Neural cell (in vitro differentiated cells): Measurements from ENCODE around the gene MAPK9. TPM values are rescaled to one million over a fixed set of nuclear protein-coding genes. Genes with fewer than 3 reads are reported as not detected.

ENCODE experiments used
- H2AFZ ChIP-seq: fragments of 200-600, 300-800 bp; sonication (generic), shearing (Covaris generic); 2 replicates; pipeline ENCODE4 v1.6.0; 2014; ENCODE audit warnings: low read depth, mild to moderate bottlenecking, antibody characterized with exemption, low read length, moderate library complexity
- H3F3A ChIP-seq: fragments of 200-600 bp; shearing (Covaris generic); 2 replicates; pipeline ENCODE4 v1.6.1; 2016; ENCODE audit warnings: mild to moderate bottlenecking, moderate library complexity, mixed read lengths, antibody characterized with exemption, low read length; ENCODE audit not compliant: insufficient read depth, poor library complexity, severe bottlenecking
- H3K27ac ChIP-seq: fragments of 200-600, 300-800 bp; sonication (generic), shearing (Covaris generic); 2 replicates; pipeline ENCODE4 v1.5.1; 2014; ENCODE audit warnings: mild to moderate bottlenecking, low read length, moderate library complexity
- H3K27me3 ChIP-seq: fragments of 300-800, 200-600 bp; sonication (generic), shearing (Covaris generic); 2 replicates; pipeline ENCODE4 v1.6.0; 2014; ENCODE audit warnings: mild to moderate bottlenecking, low read depth, low read length, moderate library complexity; ENCODE audit not compliant: insufficient read depth
- H3K36me3 ChIP-seq: fragments of 300-800, 200-600 bp; sonication (generic), shearing (Covaris generic); 2 replicates; pipeline ENCODE4 v1.5.1; 2014; ENCODE audit warnings: mild to moderate bottlenecking, antibody characterized with exemption, low read length, moderate library complexity; ENCODE audit not compliant: insufficient read depth
- H3K4me2 ChIP-seq: fragments of 300-800, 200-600 bp; sonication (generic), shearing (Covaris generic); 2 replicates; pipeline ENCODE4 v1.6.0; 2014; ENCODE audit warnings: mild to moderate bottlenecking, low read length
- H3K4me3 ChIP-seq: fragments of 300-800, 200-600 bp; sonication (generic), shearing (Covaris generic); 2 replicates; pipeline ENCODE4 v1.5.1; 2014; ENCODE audit warnings: mild to moderate bottlenecking, low read length, moderate library complexity
- H3K79me2 ChIP-seq: fragments of 200-600 bp; shearing (Covaris generic); replicated peaks from 2 replicates; pipeline ENCODE4 v1.6.0; 2014; ENCODE audit warnings: mild to moderate bottlenecking, low read length, moderate library complexity; ENCODE audit not compliant: insufficient read depth
- H3K9ac ChIP-seq: fragments of 300-800, 200-600 bp; sonication (generic), shearing (Covaris generic); 2 replicates; pipeline ENCODE4 v1.6.1; 2016; ENCODE audit warnings: mild to moderate bottlenecking, low read length, mixed read lengths
- H3K9me2 ChIP-seq: fragments of 200-600 bp; shearing (Covaris generic); 2 replicates; pipeline ENCODE4 v1.6.1; 2016; ENCODE audit warnings: mild to moderate bottlenecking, low read length, mixed read lengths; ENCODE audit not compliant: insufficient read depth
- H3K9me3 ChIP-seq: fragments of 200-600, 300-800 bp; sonication (generic), shearing (Covaris generic); 2 replicates; pipeline ENCODE4 v1.6.1; 2016; ENCODE audit warnings: mild to moderate bottlenecking, mixed run types, low read length, moderate library complexity, mixed read lengths
- H4K20me1 ChIP-seq: fragments of 200-600 bp; shearing (Covaris generic); 2 replicates; pipeline ENCODE4 v1.6.1; 2016; ENCODE audit warnings: mild to moderate bottlenecking, mixed run types; ENCODE audit not compliant: insufficient read depth
- EP300 ChIP-seq: fragments of 450-650 bp; conservative IDR thresholded peaks from 2 replicates; pipeline ENCODE4 v1.6.1; 2014; ENCODE audit warnings: antibody characterized with exemption, mild to moderate bottlenecking, moderate library complexity; ENCODE audit not compliant: poor library complexity, severe bottlenecking
- EZH2 ChIP-seq: fragments of 200-600, 300-800 bp; shearing (Covaris generic), sonication (generic); IDR thresholded peaks from 2 replicates; pipeline ENCODE4 v1.6.1; 2014; ENCODE audit warnings: antibody characterized with exemption, low read length, borderline replicate concordance, mild to moderate bottlenecking; ENCODE audit not compliant: insufficient read depth, poor library complexity, severe bottlenecking
- MXI1 ChIP-seq: fragments of 450-650 bp; conservative IDR thresholded peaks from 2 replicates; pipeline ENCODE4 v1.6.1; 2014; ENCODE audit warnings: antibody characterized with exemption, mild to moderate bottlenecking; ENCODE audit not compliant: poor library complexity, severe bottlenecking
- POLR2AphosphoS5 ChIP-seq: IDR thresholded peaks from 2 replicates; pipeline ENCODE4 v1.6.1; 2012
- RAD21 ChIP-seq: fragments of 450-650 bp; conservative IDR thresholded peaks from 2 replicates; pipeline ENCODE4 v1.6.1; 2014; ENCODE audit warnings: antibody characterized with exemption, mild to moderate bottlenecking, moderate library complexity
- SMC3 ChIP-seq: fragments of 450-650 bp; conservative IDR thresholded peaks from 2 replicates; pipeline ENCODE4 v1.6.1; 2014; ENCODE audit warnings: antibody characterized with exemption, mild to moderate bottlenecking, moderate library complexity; ENCODE audit not compliant: poor library complexity
- TAF1 ChIP-seq: IDR thresholded peaks from 2 replicates; pipeline ENCODE4 v1.6.1; 2012; ENCODE audit warnings: low read depth
- polyA plus RNA-seq: library from polyadenylated mRNA; depleted of rRNA; stranded (reverse); fragments of >200 nt; gene quantifications from 2 replicates; pipeline ENCODE4 v1.2.3, GENCODE V29; 2014
- TF ChIP-seq, protein P1 (sequence below): fragments of 450-650 bp; IDR thresholded peaks from 2 replicates; pipeline ENCODE4 v1.5.1; 2014; ENCODE audit warnings: antibody characterized with exemption, mild to moderate bottlenecking, moderate library complexity; ENCODE audit not compliant: poor library complexity, severe bottlenecking
- TF ChIP-seq, protein P2 (sequence below): IDR thresholded peaks from 2 replicates; pipeline ENCODE4 v1.6.1; 2012; ENCODE audit warnings: borderline replicate concordance

The MAPK9 gene
- polyA plus RNA-seq, 1 donor from 2014 or later, result 73.9 TPM

DNA sequence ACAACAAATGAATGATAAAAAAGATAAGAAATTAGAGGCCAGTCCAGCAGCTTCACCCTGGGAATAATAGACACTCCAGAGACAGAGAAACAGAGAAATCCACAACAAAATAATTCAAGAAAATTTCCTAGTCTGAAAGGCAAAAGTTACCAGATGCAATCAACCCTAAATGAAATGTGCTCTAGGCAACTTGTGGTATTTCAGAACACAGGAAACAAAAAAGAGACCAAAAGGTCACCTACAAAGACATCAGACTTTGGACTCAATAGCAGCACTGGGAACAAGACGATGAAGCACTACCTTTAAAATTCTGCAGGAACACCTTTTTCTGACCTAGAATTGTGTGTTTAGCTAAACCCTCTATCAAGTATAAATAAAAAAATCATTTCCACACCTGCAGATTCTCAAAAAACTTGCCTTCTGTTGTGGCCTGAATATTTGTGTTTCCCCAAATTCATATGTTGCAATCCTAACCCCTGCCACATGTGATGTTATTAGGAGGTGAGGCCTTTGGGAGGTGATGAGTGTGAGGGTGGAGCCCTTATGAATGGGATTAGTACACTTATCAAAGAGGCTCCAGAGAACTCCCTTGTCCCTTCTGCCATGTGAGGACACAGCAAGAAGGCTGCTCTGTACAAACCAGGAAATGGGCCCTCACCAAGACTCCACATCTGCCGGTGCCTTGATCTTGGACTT lies 5.9 kb upstream of the MAPK9 start:
- Histone ChIP-seq H3K9ac (no peak overlapping the region), H3K9me2 (no peaks in the 10 kb centered on the region), H3K9me3 (no peaks in the 10 kb centered on the region), H2AFZ (no peak overlapping the region), H3K27me3 (no peaks in the 10 kb centered on the region), H4K20me1 (no peaks in the 10 kb centered on the region), H3F3A (no peaks in the 10 kb centered on the region), H3K36me3 (no peaks in the 10 kb centered on the region), H3K79me2 (no peaks in the 10 kb centered on the region), H3K4me3 (no peak overlapping the region), H3K4me2 (no peak overlapping the region), H3K27ac (no peak overlapping the region)
- no peak for TF ChIP-seq EZH2
- no peak for TF ChIP-seq SMC3
- TF ChIP-seq EP300, result no peak
- no peak for TF ChIP-seq POLR2AphosphoS5
- no peak for TF ChIP-seq MXI1
- TF ChIP-seq, protein P1, sequence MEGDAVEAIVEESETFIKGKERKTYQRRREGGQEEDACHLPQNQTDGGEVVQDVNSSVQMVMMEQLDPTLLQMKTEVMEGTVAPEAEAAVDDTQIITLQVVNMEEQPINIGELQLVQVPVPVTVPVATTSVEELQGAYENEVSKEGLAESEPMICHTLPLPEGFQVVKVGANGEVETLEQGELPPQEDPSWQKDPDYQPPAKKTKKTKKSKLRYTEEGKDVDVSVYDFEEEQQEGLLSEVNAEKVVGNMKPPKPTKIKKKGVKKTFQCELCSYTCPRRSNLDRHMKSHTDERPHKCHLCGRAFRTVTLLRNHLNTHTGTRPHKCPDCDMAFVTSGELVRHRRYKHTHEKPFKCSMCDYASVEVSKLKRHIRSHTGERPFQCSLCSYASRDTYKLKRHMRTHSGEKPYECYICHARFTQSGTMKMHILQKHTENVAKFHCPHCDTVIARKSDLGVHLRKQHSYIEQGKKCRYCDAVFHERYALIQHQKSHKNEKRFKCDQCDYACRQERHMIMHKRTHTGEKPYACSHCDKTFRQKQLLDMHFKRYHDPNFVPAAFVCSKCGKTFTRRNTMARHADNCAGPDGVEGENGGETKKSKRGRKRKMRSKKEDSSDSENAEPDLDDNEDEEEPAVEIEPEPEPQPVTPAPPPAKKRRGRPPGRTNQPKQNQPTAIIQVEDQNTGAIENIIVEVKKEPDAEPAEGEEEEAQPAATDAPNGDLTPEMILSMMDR, result no peak
- no peak for TF ChIP-seq RAD21
- TF ChIP-seq, protein P2, sequence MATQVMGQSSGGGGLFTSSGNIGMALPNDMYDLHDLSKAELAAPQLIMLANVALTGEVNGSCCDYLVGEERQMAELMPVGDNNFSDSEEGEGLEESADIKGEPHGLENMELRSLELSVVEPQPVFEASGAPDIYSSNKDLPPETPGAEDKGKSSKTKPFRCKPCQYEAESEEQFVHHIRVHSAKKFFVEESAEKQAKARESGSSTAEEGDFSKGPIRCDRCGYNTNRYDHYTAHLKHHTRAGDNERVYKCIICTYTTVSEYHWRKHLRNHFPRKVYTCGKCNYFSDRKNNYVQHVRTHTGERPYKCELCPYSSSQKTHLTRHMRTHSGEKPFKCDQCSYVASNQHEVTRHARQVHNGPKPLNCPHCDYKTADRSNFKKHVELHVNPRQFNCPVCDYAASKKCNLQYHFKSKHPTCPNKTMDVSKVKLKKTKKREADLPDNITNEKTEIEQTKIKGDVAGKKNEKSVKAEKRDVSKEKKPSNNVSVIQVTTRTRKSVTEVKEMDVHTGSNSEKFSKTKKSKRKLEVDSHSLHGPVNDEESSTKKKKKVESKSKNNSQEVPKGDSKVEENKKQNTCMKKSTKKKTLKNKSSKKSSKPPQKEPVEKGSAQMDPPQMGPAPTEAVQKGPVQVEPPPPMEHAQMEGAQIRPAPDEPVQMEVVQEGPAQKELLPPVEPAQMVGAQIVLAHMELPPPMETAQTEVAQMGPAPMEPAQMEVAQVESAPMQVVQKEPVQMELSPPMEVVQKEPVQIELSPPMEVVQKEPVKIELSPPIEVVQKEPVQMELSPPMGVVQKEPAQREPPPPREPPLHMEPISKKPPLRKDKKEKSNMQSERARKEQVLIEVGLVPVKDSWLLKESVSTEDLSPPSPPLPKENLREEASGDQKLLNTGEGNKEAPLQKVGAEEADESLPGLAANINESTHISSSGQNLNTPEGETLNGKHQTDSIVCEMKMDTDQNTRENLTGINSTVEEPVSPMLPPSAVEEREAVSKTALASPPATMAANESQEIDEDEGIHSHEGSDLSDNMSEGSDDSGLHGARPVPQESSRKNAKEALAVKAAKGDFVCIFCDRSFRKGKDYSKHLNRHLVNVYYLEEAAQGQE, result no peak
- TF ChIP-seq TAF1, result no peak

DNA sequence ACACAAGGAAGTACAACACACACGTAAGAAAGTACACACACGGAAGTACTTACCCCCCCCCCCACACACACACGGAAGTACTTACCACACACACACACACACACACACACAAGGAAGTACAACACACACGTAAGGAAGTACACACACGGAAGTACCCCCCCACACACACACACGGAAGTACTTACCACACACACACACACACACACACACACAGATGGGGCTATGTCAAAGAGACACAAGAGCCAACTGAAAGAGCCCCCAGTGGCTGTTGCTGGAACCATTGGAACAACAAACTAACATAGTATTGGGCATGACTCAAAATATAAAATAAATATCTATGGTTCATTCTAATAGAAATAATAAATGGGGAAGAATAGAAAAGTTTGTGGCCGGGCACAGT lies 4.9 kb upstream of the MAPK9 start:
- no peak overlapping the region for H3K9ac ChIP-seq
- no peaks in the 10 kb centered on the region for H4K20me1 ChIP-seq
- no peak overlapping the region for H3K4me3 ChIP-seq
- H3K27ac ChIP-seq, result no peak overlapping the region
- no peaks in the 10 kb centered on the region for H3K9me3 ChIP-seq
- H3K36me3 ChIP-seq, result no peaks in the 10 kb centered on the region
- H3K79me2 ChIP-seq, result no peaks in the 10 kb centered on the region
- no peak overlapping the region for H2AFZ ChIP-seq
- H3K4me2 ChIP-seq, result no peak overlapping the region
- H3K9me2 ChIP-seq, result no peaks in the 10 kb centered on the region
- H3K27me3 ChIP-seq, result no peaks in the 10 kb centered on the region
- TF ChIP-seq, protein P2, result no peak
- TF ChIP-seq, protein P1, result no peak
- no peak for TF ChIP-seq SMC3
- no peak for TF ChIP-seq TAF1
- TF ChIP-seq EZH2, result no peak
- TF ChIP-seq POLR2AphosphoS5, result no peak
- no peak for TF ChIP-seq EP300
- TF ChIP-seq MXI1, result no peak
- no peaks in the 10 kb centered on the region for H3F3A ChIP-seq
